Measurements from ENCODE around the gene P2RY2. TPM values are rescaled to one million over a fixed set of nuclear protein-coding genes. Genes with fewer than 3 reads are reported as not detected.
A peak's percentile ranks its signal among the peaks of the same experiment; 100 is the strongest.

The P2RY2 gene
- polyA plus RNA-seq, 1 of the 3 experiments (the other 2 are of a cell fraction): 0.12 TPM

- 83% methylated on average over 15 of the region's 16 CpGs for WGBS (ENCODE audit: low lambda C conversion rate)
- H3K4me3 ChIP-seq (ENCODE audit: low read depth in 2 of 2, low read length in 1 of 2): no peak overlapping the region
- no peaks in the 10 kb centered on the region for H4K20me1 ChIP-seq (ENCODE audit: insufficient read depth)
- H3K9me3 ChIP-seq: no peaks in the 10 kb centered on the region
- ChIA-PET POLR2A (no interaction called here), CTCF (interaction anchor here (0.6 to 1.9 kb wide), 5 partner anchors 12 to 398 kb away, joined by 3 to 7 read pairs (median 3); no protein-coding TSS in a partner anchor)
- no peaks in the 10 kb centered on the region for H3K9me2 ChIP-seq
- H3K9ac ChIP-seq: no peak overlapping the region
- H3K36me3 ChIP-seq (replicated peaks in 1 of 2; ENCODE audit: control insufficient read depth in 1 of 2, insufficient read depth in 2 of 2, low read length in 1 of 2): no peaks in the 10 kb centered on the region
- H3K4me2 ChIP-seq: no peak overlapping the region
- no peaks in the 10 kb centered on the region for H3K79me2 ChIP-seq (ENCODE audit: insufficient read depth)
- no peaks in the 10 kb centered on the region for H3F3A ChIP-seq (replicated peaks; ENCODE audit: insufficient read depth)
- DNase-seq: peak; percentile 16
- TF ChIP-seq GABPA (IDR thresholded peaks at IDR 0.05; ENCODE audit: low read depth): no peak
- TF ChIP-seq REST (IDR thresholded peaks at IDR 0.05; ENCODE audit: low read depth, low read length): no peak
- TF ChIP-seq GATA2 (CRISPR knock-in tag; IDR thresholded peaks at IDR 0.05): no peak
- no peak for TF ChIP-seq RCOR1 (IDR thresholded peaks at IDR 0.05; ENCODE audit: low read length)
- H3K27me3 ChIP-seq (ENCODE audit: insufficient read depth): no peaks in the 10 kb centered on the region
- H2AFZ ChIP-seq (ENCODE audit: low read depth): no peak overlapping the region
- peaks cover 0 to 5% of the 10 kb centered on the region in 2 experiments; a peak in 1 of 4 replicates for H3K4me1 ChIP-seq (ENCODE audit: control insufficient read depth in 1 of 2, insufficient read depth in 2 of 2, low read depth in 1 of 2, low read length in 1 of 2)
- H3K27ac ChIP-seq (ENCODE audit: low read depth in 2 of 2, low read length in 1 of 2): no peak overlapping the region
Observed at GRCh38 chr11:73229896-73230875, 12.1 kb downstream of the P2RY2 start.

GRCh38 chr11:73230931-73231330 is 12.8 kb downstream of the P2RY2 start:
- 89% methylated on average over 6 of the region's 7 CpGs for WGBS (ENCODE audit: low lambda C conversion rate)
- CTCF ChIA-PET: interaction anchor here (1.1 to 1.9 kb wide), 2 partner anchors 12 to 59 kb away, joined by 3 to 7 read pairs; no protein-coding TSS in a partner anchor
- POLR2A ChIA-PET: interaction anchor here (0.9 kb wide), 1 partner anchor 13 kb away, joined by 3 read pairs; no protein-coding TSS in a partner anchor
- DNase-seq: peak; percentile 13
- no peak overlapping the region for H2AFZ ChIP-seq (ENCODE audit: low read depth)
- H3K9ac ChIP-seq: no peak overlapping the region
- H3K27me3 ChIP-seq (ENCODE audit: insufficient read depth): no peaks in the 10 kb centered on the region
- no peak overlapping the region for H3K4me3 ChIP-seq (ENCODE audit: low read depth in 2 of 2, low read length in 1 of 2)
- H3K9me3 ChIP-seq: no peaks in the 10 kb centered on the region
- no peaks in the 10 kb centered on the region for H3K79me2 ChIP-seq (ENCODE audit: insufficient read depth)
- no peaks in the 10 kb centered on the region for H3K36me3 ChIP-seq (replicated peaks in 1 of 2; ENCODE audit: control insufficient read depth in 1 of 2, insufficient read depth in 2 of 2, low read length in 1 of 2)
- H3K9me2 ChIP-seq: no peaks in the 10 kb centered on the region
- no peaks in the 10 kb centered on the region for H3F3A ChIP-seq (replicated peaks; ENCODE audit: insufficient read depth)
- no peaks in the 10 kb centered on the region for H4K20me1 ChIP-seq (ENCODE audit: insufficient read depth)
- no peak overlapping the region for H3K4me2 ChIP-seq
- H3K4me1 ChIP-seq (ENCODE audit: control insufficient read depth in 1 of 2, insufficient read depth in 2 of 2, low read depth in 1 of 2, low read length in 1 of 2): peaks cover 0 to 5% of the 10 kb centered on the region in 2 experiments; a peak in 1 of 4 replicates
- no peak overlapping the region for H3K27ac ChIP-seq (ENCODE audit: low read depth in 2 of 2, low read length in 1 of 2)
- TF ChIP-seq SMC3 (IDR thresholded peaks at IDR 0.05; ENCODE audit: low read depth, low read length) (no peak), RAD21 (IDR thresholded peaks at IDR 0.05; ENCODE audit: low read length) (no peak), YY1 (IDR thresholded peaks at IDR 0.05; ENCODE audit: low read depth) (no peak), RFX5 (IDR thresholded peaks at IDR 0.05; ENCODE audit: low read length) (no peak), REST (IDR thresholded peaks at IDR 0.05; ENCODE audit: low read depth, low read length) (no peak), RXRA (IDR thresholded peaks at IDR 0.05; ENCODE audit: borderline replicate concordance, low read depth) (no peak), POLR2AphosphoS5 (IDR thresholded peaks at IDR 0.05; ENCODE audit: low read depth, low read length) (no peak), FOXJ3 (CRISPR knock-in tag; IDR thresholded peaks at IDR 0.05) (no peak), USF1 (IDR thresholded peaks at IDR 0.05; ENCODE audit: borderline replicate concordance, low read depth) (no peak), NFIC (IDR thresholded peaks at IDR 0.05; ENCODE audit: borderline replicate concordance) (no peak), GABPA (IDR thresholded peaks at IDR 0.05; ENCODE audit: low read depth) (no peak), FOSL2 (IDR thresholded peaks at IDR 0.05; ENCODE audit: borderline replicate concordance, low read depth) (no peak), MXI1 (IDR thresholded peaks at IDR 0.05; ENCODE audit: low read depth, low read length) (no peak), NRF1 (IDR thresholded peaks at IDR 0.05; ENCODE audit: low read depth, low read length) (no peak), TCF12 (IDR thresholded peaks at IDR 0.05) (no peak), TAF1 (IDR thresholded peaks at IDR 0.05; ENCODE audit: borderline replicate concordance, low read depth, low read length) (no peak), FOXM1 (IDR thresholded peaks at IDR 0.05; ENCODE audit: low read depth) (no peak)
